AG04449 (cell line): ENCODE data around the gene SYTL2.
"Not testable (repeated sequence)": the region's sequence is repeated elsewhere in the genome, so short reads cannot be mapped to it uniquely, and the experiment has no call there.

ENCODE experiments used
- CTCF ChIA-PET: fragments of 350-600 bp; formaldehyde crosslinking; extraction: SDS; loops from one replicate; lab custom pipeline; 2021; ENCODE audit warnings: antibody characterized with exemption; lab: Yijun Ruan, JAX
- POLR2A ChIA-PET: fragments of 400-600, 350-600 bp; formaldehyde crosslinking; extraction: SDS; loops from one replicate; lab custom pipeline; 2020; ENCODE audit warnings: antibody characterized with exemption, inconsistent platforms; lab: Yijun Ruan, JAX
- DNase-seq: peaks from one replicate; pipeline ENCODE4 v3.0.0-alpha.2; 2010; ENCODE audit warnings: low read depth, low spot score
- H3K4me3 ChIP-seq: 2 replicates; pipeline ENCODE4 v1.5.1; 2011; ENCODE audit warnings: low read depth, mild to moderate bottlenecking, control low read depth, low read length
- TF ChIP-seq, protein P1 (sequence below): IDR thresholded peaks from one replicate; pipeline ENCODE4 v1.5.1; 2011; ENCODE audit warnings: mild to moderate bottlenecking, moderate library complexity, low read length, control low read depth, inconsistent platforms; ENCODE audit not compliant: insufficient read depth; ENCODE audit errors: missing control alignments

SYTL2 gene, protein sequence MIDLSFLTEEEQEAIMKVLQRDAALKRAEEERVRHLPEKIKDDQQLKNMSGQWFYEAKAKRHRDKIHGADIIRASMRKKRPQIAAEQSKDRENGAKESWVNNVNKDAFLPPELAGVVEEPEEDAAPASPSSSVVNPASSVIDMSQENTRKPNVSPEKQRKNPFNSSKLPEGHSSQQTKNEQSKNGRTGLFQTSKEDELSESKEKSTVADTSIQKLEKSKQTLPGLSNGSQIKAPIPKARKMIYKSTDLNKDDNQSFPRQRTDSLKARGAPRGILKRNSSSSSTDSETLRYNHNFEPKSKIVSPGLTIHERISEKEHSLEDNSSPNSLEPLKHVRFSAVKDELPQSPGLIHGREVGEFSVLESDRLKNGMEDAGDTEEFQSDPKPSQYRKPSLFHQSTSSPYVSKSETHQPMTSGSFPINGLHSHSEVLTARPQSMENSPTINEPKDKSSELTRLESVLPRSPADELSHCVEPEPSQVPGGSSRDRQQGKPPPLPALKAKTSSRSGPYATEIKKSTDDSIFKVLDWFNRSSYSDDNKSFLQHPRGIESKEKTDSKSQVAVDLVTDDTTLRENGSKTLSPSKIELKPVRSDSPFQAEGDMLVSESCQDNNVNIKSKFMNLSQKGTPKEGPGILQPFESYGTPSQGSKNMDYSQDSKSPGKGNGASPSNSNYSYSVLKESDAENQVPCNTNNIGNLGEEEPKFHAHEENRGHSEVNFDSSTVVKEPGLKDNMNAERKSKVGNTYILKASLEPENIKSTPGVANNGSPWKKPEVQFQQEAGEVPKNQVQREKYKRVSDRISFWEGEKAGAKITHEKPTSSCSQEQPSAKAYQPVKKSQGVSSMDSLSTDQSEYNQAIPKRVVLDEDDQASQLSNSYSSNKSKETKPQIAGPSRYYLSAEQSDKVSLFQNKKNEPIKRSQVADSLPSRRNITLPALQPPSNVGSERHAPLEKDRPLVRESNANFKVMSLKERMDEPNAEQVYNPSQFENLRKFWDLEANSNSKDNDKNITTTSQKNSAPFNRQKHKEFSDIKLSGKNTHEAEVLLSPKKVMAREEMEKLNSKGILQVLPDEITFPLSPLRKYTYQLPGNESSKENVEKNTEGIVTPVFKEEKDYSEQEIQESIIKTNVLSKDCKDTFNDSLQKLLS (N-terminal part only)

DNA sequence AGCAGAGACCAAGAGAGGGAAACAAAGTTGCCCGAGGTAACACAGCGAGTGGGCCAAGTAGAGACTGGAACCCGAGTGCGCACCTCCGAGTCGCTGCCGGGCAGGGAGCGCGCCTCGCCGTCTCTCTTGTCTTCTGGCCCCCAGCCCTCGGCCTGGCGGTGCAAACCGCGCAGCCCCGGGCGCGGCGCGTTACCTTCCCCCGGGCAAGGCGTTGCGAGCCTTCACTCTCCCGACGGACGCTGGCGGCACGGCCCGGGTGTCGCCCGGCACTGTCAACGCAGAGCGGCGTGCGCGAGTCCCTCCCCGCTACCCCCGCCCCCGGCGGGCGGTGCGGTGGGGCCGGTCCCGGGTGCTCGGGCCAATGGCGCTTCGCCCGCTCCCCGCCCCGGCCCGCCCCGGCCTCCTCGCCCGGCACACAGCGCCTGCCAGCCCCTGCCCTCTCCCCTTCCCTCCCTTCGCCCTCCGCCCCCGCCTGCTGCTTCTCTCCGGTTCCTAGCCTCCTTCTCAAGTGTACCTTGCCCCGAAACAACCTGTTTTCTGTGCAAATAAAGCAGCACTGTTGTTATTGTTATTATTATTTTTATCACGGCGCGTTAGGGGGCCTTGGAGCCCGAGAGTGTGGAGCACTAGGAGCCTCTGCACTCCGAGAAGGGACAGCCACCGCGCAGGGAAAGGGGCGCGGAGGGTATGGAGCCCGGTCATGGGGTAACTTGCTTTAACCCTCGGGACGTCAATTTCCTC lies at the start of gene SYTL2:
Gene SYTL2, minus strand, starts transcription at position 271 of the 741 bp plus-strand sequence. CDS start 53,416 bp downstream, outside the sequence.
- POLR2A ChIA-PET: no interaction called here
- CTCF ChIA-PET: interaction anchor here (0.7 to 2.2 kb wide), 5 partner anchors 12 to 147 kb away, joined by 3 to 15 read pairs (median 3); partner anchors contain the start of gene CCDC83
- no peak for DNase-seq
- TF ChIP-seq, protein P1, sequence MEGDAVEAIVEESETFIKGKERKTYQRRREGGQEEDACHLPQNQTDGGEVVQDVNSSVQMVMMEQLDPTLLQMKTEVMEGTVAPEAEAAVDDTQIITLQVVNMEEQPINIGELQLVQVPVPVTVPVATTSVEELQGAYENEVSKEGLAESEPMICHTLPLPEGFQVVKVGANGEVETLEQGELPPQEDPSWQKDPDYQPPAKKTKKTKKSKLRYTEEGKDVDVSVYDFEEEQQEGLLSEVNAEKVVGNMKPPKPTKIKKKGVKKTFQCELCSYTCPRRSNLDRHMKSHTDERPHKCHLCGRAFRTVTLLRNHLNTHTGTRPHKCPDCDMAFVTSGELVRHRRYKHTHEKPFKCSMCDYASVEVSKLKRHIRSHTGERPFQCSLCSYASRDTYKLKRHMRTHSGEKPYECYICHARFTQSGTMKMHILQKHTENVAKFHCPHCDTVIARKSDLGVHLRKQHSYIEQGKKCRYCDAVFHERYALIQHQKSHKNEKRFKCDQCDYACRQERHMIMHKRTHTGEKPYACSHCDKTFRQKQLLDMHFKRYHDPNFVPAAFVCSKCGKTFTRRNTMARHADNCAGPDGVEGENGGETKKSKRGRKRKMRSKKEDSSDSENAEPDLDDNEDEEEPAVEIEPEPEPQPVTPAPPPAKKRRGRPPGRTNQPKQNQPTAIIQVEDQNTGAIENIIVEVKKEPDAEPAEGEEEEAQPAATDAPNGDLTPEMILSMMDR: no peak
- H3K4me3 ChIP-seq: peak within 1 kb of the TSS; percentile 71

- H3K4me3 ChIP-seq, CTCF ChIA-PET, DNase-seq, POLR2A ChIA-PET: not testable (repeated sequence)
Observed at GRCh38 chr11:85859541-85859940, 48.6 kb upstream of the SYTL2 start.

DNA sequence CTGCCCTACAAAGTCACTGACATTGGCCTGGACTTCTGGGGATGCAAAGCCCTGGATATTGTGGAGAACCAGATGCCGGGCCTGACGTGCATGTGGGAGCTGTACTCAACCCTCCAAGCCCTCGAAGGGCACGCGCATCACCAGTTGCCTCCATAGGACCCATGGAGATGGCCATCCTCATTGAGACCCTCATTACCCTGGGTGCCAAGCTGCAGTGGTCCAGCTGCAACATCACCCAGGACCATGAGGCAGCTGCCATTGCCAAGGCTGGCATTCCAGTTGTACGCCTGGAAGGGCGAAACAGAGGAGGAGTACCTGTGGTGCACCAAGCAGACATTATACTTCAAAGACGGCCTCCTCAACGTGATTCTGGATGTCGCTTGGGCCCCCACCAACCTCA lies 46.2 kb upstream of the SYTL2 start:
- TF ChIP-seq, protein P1: no peak
- ChIA-PET CTCF (interaction anchor here (0.8 kb wide), 1 partner anchor 434 kb away, joined by 3 read pairs; no protein-coding TSS in a partner anchor), POLR2A (no interaction called here)
- DNase-seq: no peak
- H3K4me3 ChIP-seq: no peak overlapping the region

GRCh38 chr11:85855341-85855656 lies 44.4 kb upstream of the SYTL2 start, which contains the start of gene CCDC83:
TSS of gene CCDC83 (plus strand) at chr11:85855383. CDS start at chr11:85865124, 9,741 bp downstream.
- H3K4me3 ChIP-seq: peak within 1 kb of the TSS; percentile 70
- TF ChIP-seq, protein P1: no peak
- CTCF ChIA-PET: interaction anchor here (0.6 to 3.2 kb wide), 74 partner anchors 11 to 446 kb away, joined by 3 to 73 read pairs (median 5); partner anchors contain the start of gene HIKESHI
- DNase-seq: no peak
- POLR2A ChIA-PET: interaction anchor here (0.5 to 1.3 kb wide), 4 partner anchors 100 to 435 kb away, joined by 3 read pairs; no protein-coding TSS in a partner anchor

DNA sequence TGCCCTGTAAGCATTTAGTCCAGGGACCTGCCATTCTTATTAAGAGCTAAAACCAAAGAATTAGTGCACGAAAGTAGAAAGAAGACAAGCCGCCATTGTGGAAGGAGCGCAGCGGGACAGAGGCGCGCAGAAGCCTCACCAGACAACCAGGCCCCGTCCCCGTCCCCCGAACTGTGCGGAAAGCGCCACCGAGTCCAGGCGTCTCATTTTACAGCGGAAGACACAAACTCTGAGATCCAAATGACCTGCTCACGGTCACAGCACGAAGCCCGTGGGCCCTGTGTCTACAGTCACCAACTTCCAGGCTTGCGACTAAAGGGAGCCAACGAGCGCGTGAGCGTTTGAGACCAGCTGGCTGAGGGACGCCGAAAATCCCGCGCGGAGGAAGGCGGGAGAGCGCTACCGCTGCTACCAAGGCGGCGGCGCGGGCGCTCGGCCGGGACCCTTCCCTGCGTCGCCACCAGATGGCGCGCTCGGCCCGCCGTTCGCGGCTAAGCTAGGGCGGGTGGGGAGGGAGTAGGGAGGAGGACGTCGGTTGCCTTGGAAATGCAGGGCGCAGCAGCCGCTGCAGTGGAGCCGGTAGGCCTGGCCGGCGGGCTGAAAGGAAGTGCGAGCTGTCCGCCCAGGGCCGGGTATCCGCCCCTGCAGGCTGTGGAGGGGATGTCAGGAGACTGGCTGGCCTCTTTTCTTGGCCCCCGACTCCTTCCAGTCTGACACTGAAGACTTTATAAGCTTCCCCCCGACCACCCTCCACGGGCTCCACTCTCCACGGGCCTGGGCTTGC lies 43.8 kb upstream of the SYTL2 start:
- POLR2A ChIA-PET: interaction anchor here (0.5 to 1.3 kb wide), 5 partner anchors 101 to 436 kb away, joined by 3 to 5 read pairs (median 3); partner anchors contain the start of gene EED
- no peak for DNase-seq
- H3K4me3 ChIP-seq: peak overlapping the region; percentile 70
- TF ChIP-seq, protein P1: peak; percentile 72
- CTCF ChIA-PET: interaction anchor here (0.6 to 3.2 kb wide), 79 partner anchors 10 to 446 kb away, joined by 3 to 73 read pairs (median 4); partner anchors contain the start of gene HIKESHI
